Right lobe of liver (tissue), 4 donors: ENCODE data around the gene ETF1.

Source experiments
- POLR2A ChIP-seq: fragments of 450-650 bp; IDR thresholded peaks from one replicate; pipeline ENCODE4 v1.6.1; 2017; ENCODE audit warnings: antibody characterized with exemption, mild to moderate bottlenecking
- TF ChIP-seq, protein P1 (sequence below), 4 donors: fragments of 200-600 bp in 3 of 4; fragments of 450-650 bp in 1 of 4; IDR thresholded peaks; one replicate each; pipeline versions ENCODE4 v1.5.1 to v1.8.0; 2016 to 2022; ENCODE audit warnings: antibody characterized with exemption in 4 of 4, mild to moderate bottlenecking in 2 of 4
- donor health status: DM: no; HTN: no; CAD: no.
- donor health status: DM: no; HTN: no; CAD: no.
- donor health status: DM: no; HTN: yes; CAD: no.

DNA sequence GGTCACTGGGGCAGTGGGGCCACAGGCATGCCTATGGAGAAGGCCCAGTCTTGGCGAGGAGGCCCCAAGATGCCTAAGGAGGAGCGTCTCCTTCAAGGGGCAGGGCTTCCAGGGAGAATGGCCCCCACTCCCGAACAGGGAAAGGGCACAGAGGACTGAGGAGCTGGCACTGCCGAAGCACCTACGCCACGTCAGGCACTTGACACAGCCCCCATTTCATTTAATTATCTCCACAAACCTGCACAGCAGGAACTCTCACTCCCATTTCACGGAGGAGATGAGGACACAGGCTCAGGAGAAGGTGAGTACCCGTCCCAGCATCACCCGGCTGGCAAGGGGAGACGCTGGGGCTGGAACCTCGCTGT is 51.8 kb downstream of the ETF1 start:
- TF ChIP-seq POLR2A, result no peak
- TF ChIP-seq, protein P1, sequence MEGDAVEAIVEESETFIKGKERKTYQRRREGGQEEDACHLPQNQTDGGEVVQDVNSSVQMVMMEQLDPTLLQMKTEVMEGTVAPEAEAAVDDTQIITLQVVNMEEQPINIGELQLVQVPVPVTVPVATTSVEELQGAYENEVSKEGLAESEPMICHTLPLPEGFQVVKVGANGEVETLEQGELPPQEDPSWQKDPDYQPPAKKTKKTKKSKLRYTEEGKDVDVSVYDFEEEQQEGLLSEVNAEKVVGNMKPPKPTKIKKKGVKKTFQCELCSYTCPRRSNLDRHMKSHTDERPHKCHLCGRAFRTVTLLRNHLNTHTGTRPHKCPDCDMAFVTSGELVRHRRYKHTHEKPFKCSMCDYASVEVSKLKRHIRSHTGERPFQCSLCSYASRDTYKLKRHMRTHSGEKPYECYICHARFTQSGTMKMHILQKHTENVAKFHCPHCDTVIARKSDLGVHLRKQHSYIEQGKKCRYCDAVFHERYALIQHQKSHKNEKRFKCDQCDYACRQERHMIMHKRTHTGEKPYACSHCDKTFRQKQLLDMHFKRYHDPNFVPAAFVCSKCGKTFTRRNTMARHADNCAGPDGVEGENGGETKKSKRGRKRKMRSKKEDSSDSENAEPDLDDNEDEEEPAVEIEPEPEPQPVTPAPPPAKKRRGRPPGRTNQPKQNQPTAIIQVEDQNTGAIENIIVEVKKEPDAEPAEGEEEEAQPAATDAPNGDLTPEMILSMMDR (IDR thresholded peaks at IDR 0.05), result no peak
